IPS-15b (cell line): Measurements from ENCODE around the gene ARCN1.

ENCODE experiments used
- H3K27me3 ChIP-seq: one replicate; pipeline ENCODE4 v1.6.1; 2013; ENCODE audit warnings: low read length; ENCODE audit not compliant: control insufficient read depth, insufficient read depth
- H3K36me3 ChIP-seq: one replicate; pipeline ENCODE4 v1.6.1; 2013; ENCODE audit warnings: low read length; ENCODE audit not compliant: control insufficient read depth, insufficient read depth
- H3K4me1 ChIP-seq: one replicate; pipeline ENCODE4 v1.6.1; 2013; ENCODE audit warnings: mild to moderate bottlenecking, low read length; ENCODE audit not compliant: control insufficient read depth, insufficient read depth
- H3K4me3 ChIP-seq: one replicate; pipeline ENCODE4 v1.5.1; 2013; ENCODE audit warnings: low read depth, low read length
- H3K9ac ChIP-seq: one replicate; pipeline ENCODE4 v1.6.1; 2013; ENCODE audit warnings: low read depth, mild to moderate bottlenecking, low read length
- H3K9me3 ChIP-seq: one replicate; pipeline ENCODE4 v1.6.1; 2013; ENCODE audit warnings: mild to moderate bottlenecking, low read length; ENCODE audit not compliant: control insufficient read depth, insufficient read depth

Gene ARCN1

DNA sequence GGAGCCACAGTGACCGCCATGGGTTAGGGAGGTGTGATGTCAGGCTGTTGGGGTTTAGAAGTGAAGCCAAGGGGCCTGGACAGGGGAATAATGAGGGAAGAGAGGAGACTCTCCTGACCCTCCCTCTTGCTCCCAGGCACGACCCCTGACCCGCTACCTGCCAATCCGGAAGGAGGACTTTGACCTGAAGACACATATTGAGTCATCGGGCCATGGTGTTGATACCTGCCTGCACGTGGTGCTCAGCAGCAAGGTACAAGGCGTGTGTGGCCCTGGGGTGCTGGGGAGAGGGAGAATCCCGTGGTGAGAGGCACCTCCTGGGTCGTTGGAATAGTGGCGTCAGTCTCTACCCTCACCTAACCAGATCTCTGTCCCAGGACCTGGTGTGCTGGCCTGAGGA lies 77.7 kb downstream of the ARCN1 start:
- Histone ChIP-seq H3K4me1 (no peaks in the 10 kb centered on the region), H3K9me3 (no peaks in the 10 kb centered on the region), H3K36me3 (peaks cover 28% of the 10 kb centered on the region), H3K9ac (no peak overlapping the region), H3K27me3 (no peaks in the 10 kb centered on the region), H3K4me3 (no peak overlapping the region)

DNA sequence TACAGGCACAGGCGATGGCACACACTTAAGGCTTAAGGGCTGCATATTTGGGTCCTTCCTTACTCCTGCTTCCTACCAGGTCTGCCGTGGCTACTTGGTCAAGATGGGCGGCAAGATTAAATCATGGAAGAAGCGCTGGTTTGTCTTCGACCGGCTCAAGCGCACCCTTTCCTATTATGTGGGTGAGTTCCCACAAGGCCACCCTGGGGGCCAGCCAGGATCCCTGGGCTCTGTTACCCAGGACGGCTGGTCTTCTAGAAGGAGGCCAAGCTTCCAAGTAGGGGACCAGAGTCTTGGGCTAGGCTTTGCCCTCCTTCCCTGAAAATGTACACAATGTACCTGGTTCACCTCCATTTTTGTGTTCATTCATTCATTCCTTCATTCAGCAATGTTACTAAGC lies 78.2 kb downstream of the ARCN1 start:
- no peak overlapping the region for H3K9ac ChIP-seq
- H3K36me3 ChIP-seq = peaks cover 26% of the 10 kb centered on the region
- H3K4me3 ChIP-seq = no peak overlapping the region
- H3K27me3 ChIP-seq = no peaks in the 10 kb centered on the region
- no peaks in the 10 kb centered on the region for H3K9me3 ChIP-seq
- no peaks in the 10 kb centered on the region for H3K4me1 ChIP-seq

DNA sequence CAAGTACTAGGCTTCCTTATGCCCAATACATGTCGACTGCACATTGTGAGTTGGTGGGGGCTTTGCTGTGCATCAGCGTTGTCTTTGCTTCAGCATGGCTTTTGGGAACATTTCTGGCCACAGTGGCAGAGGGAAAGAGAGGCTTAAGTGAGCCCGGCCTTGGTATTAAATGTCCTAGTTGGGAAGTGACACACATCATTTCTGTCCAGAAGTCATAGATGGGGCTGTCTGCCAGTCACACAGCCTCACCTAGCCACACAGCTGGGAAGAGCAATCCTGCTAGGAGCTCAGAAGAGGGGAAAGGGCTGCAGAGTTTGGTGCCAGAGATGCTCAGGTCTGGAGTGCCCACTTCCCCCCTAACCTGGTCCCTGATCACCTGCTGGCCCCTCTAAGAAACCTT lies 79.6 kb downstream of the ARCN1 start:
- Histone ChIP-seq H3K9me3 (no peaks in the 10 kb centered on the region), H3K27me3 (no peaks in the 10 kb centered on the region), H3K9ac (no peak overlapping the region), H3K36me3 (peaks cover 24% of the 10 kb centered on the region), H3K4me1 (no peaks in the 10 kb centered on the region), H3K4me3 (no peak overlapping the region)
